Cerebellar cortex (tissue), 1 donor: ENCODE results near the gene DUSP22.

Experiments
- DNase-seq: peaks from one replicate; pipeline ENCODE4 v3.0.0-alpha.2; 2015; ENCODE audit warnings: low spot score

Gene DUSP22

DNA sequence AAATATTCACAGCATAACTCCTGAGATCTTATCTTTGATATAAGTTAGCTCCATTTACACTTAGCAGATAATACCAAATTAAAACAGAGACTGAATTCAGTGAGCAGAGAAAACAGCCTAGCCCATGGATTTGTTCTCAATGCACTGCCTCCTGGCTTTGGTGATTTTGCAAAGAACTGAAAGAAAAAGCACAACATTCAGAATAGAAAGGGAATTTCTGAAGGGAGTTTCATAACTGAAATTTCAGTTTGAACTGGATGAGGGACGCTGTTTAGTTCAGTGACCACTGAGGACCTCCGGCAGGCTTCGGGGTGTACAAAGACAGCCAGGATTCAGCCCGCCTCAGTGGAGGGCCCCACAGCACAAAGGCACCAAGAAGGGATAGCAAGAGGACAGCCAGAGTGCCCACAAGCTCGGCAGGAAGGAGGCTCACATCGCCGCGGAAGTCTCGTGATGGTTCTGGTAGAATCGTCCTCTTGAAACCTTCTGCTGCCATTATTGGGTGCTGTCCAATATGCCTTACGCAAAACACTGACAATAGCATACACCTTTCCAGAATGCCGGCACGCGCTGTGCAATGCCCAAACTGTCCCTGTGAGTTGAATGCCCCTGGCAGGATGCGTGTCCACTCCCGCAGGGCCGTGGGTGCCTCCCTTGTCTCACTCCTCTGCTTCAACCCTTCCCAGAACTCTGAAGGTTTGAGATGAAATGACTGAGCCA lies 89.6 kb downstream of the DUSP22 start:
- no peak for DNase-seq

DNA sequence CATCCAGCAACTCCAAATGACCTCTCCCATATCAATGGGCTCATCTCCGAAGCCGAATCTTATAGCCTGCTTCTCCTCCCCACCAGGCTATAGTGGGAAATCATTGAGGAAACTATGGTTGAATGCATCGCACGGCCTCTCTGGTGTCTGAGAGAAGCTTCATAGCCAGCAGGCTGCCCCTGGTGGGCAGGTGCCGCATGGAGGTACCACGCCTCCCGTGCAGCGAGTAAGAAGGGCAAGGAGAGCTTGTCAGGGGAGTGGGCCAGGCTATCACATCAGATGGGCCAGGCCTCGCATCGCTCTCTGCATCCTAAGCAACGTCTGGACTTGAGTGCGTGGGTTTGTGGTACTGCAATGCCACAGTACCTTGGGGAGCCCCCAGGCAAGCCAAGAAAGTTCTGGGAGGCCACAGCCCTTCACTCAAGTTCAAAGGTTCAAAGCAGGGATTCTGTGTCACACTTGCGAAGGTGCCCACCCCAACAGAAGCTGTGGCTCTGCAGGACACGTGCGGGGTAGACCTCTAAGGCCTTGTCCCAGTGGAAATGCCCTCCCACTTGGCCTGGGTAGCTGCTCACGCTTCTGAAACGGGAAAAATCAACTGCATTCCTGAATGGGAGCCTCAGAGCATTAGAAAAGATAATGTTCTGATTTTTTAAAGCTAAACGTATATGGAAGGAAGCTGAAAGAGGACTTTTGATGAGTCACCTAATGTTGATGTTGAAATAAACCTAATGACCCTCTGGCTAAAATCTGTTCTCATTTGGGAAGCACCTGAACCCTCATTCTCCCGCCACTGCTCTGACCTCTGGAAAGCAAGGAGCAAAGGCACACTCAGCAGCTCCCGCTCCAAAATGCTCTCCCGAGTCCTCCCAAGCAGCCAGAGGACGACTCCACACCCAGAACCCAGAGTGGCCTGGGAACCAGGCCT lies 90.9 kb downstream of the DUSP22 start:
- no peak for DNase-seq

- no peak for DNase-seq
These were observed 91.6 kb downstream of the DUSP22 start for GRCh38 chr6:383856-384255.

DNA sequence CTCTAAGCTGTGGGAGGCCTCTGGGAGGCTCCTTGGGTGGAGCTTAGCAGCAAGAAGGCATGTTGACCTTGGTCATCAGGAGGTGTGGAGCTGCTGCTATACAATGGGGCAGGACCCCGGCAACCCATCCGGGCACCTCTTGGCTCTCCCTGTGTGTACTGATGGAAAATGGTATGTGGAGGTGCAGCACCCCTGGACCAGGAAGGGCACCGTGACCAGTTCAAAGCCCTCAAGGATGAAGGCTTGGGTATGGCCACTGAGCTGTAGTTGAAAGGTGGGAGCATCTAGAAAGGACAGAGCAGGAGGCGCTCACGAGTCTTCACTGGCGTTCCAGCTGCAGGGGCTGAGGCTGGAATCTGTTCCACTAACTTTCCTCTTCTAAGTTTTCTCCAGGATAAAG lies 92.6 kb downstream of the DUSP22 start:
- no peak for DNase-seq

DNA sequence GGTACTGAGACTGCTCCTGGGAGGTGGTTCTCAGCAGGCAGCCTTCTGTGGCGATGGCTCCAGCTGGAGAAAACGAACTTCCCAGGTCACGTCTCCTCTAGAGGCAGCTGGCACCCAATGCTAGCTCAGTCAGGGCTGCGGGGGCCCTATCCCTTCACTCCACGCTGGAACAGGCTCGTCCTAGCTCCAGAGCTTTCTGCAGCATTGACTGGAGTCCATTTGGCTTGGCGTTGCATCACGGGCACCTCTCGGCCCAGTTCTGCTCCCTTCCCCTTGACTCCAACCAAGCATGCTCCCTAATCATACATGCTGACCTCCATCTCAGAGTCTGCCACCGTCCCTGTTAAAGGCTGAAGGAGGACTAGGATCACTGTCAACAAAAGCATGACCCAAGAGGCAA lies 93.3 kb downstream of the DUSP22 start:
- DNase-seq = no peak

DNA sequence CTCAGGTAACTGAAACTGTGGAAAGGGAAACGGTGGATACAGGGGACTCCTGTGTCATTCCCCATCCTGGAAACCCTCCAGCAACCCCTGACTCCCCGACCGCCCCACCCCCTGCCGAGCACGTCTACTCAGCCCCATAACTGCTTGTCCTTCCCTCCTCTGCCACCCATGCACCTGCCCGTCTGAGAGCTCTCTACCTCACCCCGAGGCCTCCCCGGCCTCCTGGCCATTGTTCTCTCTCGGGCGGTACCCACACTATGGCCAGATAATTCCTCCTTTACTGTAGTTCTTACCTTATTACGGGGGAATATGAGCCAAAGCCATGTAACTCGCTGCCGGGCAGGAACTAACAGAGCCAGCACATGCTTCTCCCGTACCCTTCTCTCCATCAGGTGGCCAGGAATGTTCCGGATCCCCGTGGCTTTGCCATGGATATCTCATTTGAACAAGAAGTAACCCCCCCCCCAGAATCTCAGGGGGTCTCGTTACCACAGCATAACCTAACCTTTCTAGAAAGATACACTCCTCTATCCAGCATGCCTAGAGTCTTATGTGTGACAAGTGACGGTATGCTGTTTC lies 94.5 kb downstream of the DUSP22 start:
- no peak for DNase-seq

DNA sequence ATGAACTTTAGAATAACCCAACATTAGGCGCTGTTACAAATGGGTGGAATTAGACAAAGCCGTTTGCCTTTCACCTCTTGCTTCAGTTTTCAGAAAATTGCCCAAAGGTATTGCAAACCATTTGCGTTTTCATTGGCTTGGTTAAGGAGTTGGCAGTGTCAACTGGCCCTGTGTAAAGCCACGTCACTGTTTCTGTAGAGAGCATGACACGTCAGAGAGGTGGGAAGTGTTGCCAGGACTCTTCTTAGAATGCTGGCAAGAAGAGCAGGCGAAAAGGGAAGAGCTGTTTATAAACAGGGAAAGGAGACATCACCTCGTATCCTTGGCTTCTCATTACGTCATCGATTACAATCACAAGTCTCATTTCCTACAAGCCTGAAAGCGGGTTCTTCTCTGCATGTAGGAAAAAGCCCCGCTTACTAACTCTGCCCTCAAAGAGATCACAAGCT lies 95.0 kb downstream of the DUSP22 start:
- DNase-seq = no peak

DNA sequence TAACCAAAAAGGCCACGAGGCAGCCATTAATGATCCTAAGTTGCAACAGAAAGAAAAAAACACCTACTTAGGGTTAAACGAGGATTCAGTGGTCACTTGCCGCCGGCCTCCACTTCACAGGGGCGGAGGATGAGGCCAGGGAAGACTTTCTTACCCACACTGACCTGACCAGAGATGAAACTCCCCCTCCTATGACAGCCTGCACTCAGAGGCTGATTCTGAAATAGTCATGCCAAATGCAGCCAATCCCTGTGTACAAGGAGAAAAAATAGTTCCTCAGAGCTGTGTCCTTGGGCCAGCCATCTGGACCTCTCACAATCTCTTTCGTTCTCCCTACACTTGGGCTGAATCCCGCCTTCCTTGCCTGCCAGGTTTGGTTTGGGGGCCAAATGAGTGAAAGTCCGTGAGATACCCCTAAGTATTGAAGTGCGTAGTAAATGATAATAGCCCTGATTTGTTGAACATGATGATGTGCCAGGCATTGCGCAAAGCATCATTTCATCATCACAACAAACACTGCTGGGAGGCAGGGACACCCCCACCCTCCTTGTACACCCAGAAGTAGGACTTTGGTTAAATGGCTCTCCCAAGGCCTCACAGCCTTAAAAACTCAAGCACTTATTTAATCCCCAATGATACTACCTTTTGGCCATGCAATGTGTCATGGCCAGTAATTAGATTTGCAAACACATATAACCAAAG lies 96.1 kb downstream of the DUSP22 start:
- no peak for DNase-seq

DNA sequence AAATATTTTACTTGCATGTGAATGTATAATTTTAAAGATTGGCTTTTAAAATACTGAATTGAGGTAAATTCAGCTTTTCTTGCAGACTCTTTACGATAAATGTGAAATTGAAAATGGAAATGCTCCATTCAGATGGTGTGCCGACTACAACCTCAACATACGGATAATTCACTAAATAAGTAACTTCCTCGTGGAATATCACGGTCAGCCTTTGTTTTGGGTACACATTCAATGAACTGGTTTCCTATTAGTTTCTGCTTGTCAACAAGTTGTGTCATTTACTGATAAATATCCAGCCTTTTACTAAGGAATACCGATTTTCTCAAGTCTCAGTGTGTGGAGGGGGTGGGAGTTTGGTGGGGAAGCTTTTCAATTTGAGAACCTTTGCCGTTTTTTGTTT lies 96.9 kb downstream of the DUSP22 start:
- no peak for DNase-seq

GRCh38 chr6:389622-390021 lies 97.3 kb downstream of the DUSP22 start:
- no peak for DNase-seq

GRCh38 chr6:390914-391558 lies 98.7 kb downstream of the DUSP22 start:
- DNase-seq = no peak

DNA sequence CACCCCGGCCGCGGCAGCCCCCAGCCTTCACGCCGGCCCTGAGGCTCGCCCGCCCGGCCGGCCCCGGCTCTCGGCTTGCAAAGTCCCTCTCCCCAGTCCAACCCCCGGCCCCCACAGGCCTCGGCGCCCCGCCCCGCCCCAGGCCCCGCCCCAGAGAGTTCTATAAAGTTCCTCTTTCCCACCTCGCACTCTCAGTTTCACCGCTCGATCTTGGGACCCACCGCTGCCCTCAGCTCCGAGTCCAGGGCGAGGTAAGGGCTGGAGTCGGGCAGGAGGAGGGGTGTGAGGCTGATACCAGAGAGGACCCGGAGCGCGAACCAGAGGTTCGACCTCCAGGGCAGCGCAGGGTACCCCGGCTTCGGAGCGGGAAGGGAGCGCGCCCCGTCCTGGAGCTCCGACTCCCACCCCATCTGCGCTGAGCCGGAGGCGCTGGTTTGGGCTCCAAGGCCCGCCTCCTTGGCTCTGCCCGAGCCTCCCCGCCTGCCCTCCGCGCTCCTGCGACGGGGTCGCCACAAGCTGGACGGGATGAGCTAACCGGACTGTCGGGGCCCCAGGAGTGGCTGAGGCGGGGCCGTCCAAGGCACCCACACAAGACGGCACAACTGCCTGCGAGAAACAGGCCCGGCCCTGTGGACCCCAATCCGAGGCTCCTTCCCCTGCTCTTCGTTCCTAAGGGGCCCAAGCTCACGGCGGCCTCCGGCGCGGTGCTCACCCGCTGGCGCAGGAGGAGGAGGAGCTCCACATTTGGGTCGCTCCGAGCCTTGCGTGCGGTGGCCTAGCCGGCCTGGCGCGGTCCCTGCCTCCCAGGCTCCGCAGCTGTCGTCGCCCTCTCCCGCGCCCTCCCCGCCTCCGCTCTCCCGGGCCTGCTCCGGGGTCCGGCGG lies 99.5 kb downstream of the DUSP22 start, which contains the start of gene IRF4:
Gene IRF4, plus strand, starts transcription at position 194 of the 882 bp plus-strand sequence. CDS start 1,401 bp downstream, outside the sequence.
- no peak for DNase-seq

DNA sequence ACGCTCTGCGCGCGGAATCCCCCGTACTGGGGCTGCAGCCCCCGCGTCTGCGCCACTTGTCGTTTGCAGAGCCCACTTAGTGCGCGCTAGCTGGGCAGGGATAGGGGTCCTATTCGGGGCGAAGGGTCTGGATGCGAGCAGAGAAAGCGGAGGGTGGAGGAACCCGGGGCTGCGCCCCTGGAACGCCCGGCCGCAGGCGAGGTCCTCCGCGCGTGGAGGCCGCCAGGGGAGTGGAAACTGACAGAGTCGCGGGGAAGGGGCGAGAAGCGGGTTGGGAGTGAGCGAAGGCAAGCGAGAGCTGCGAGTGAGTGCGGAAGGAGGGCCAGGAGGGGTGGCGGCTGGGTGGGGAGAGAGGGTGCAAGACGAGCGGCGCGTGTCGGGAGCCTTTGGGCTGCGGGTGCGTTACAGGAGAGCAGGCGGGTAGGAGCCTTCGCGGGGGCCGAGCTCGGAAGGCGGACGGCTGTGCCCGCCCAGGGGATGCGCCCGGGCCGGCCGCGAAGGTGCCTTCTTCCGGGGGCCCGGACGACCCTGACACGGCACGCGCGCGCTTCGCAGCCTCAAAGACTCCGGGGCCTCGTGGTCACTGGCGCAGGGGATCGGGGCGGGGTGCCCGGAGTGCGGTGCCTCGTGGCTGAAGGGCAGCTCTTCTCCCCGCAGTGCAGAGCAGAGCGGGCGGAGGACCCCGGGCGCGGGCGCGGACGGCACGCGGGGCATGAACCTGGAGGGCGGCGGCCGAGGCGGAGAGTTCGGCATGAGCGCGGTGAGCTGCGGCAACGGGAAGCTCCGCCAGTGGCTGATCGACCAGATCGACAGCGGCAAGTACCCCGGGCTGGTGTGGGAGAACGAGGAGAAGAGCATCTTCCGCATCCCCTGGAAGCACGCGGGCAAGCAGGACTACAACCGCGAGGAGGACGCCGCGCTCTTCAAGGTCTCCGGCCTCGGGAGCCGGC lies 100.4 kb downstream of the DUSP22 start:
- DNase-seq = no peak

GRCh38 chr6:393391-394221 lies 101.3 kb downstream of the DUSP22 start:
- DNase-seq = no peak

- DNase-seq = no peak
These were observed 102.5 kb downstream of the DUSP22 start for GRCh38 chr6:394641-395289.

- DNase-seq = no peak
These were observed 103.3 kb downstream of the DUSP22 start for GRCh38 chr6:395432-396125.

- no peak for DNase-seq
These were observed 103.8 kb downstream of the DUSP22 start for GRCh38 chr6:396126-396520.
